Loucy (cell line): ENCODE data around the gene GHSR.

Experiments used
- CTCF ChIP-seq: fragments of 200-600 bp; sonication (generic); conservative IDR thresholded peaks from 2 replicates; pipeline ENCODE4 v1.5.1; 2014; ENCODE audit warnings: mild to moderate bottlenecking, antibody characterized with exemption, low read length
- EZH2phosphoT487 ChIP-seq: fragments of 200-600 bp; IDR thresholded peaks from 2 replicates; pipeline ENCODE4 v1.6.1; 2018; ENCODE audit warnings: antibody characterized with exemption, mild to moderate bottlenecking, moderate library complexity, borderline replicate concordance

GRCh38 chr3:172464306-172464705 lies 16.1 kb upstream of the GHSR start:
- TF ChIP-seq CTCF, result no peak
- TF ChIP-seq EZH2phosphoT487, result no peak
